Caco-2 (cell line): Measurements from ENCODE around the gene GNS. TPM values are rescaled to one million over a fixed set of nuclear protein-coding genes. Genes with fewer than 3 reads are reported as not detected.

ENCODE experiments used
- BruUV-seq: library from RNA; stranded (reverse); fragments of 400-500 nt; replicated peaks from 2 replicates; lab custom pipeline; 2021; lab: Mats Ljungman, UMichigan
- CTCF ChIA-PET: fragments of 300-600 bp; sonication (Branson Sonifier 250); formaldehyde crosslinking; loops from one replicate; lab custom pipeline; 2022; ENCODE audit warnings: antibody characterized with exemption; lab: Charles Lee
- POLR2A ChIA-PET: fragments of 300-600 bp; sonication (Branson Sonifier 250); formaldehyde crosslinking; loops from one replicate; lab custom pipeline; 2022; ENCODE audit warnings: antibody characterized with exemption; lab: Charles Lee
- DNase-seq, 2 experiments: peaks; one replicate each; pipeline versions ENCODE4 v3.0.0 to v3.0.0-alpha.2; 2020 to 2022
- H3K27me3 ChIP-seq: replicated peaks from 2 replicates; pipeline ENCODE4 v1.6.0; 2011; ENCODE audit warnings: low read length; ENCODE audit not compliant: control insufficient read depth, insufficient read depth
- H3K36me3 ChIP-seq: 2 replicates; pipeline ENCODE4 v1.5.1; 2011; ENCODE audit warnings: low read length; ENCODE audit not compliant: control insufficient read depth, insufficient read depth
- H3K4me1 ChIP-seq: fragments of 250-450 bp; sonication (Bioruptor Pico); 2 replicates; pipeline ENCODE4 v1.5.1; 2020; ENCODE audit warnings: mild to moderate bottlenecking
- H3K4me3 ChIP-seq: 2 replicates; pipeline ENCODE4 v1.5.1; 2011; ENCODE audit warnings: low read depth, mild to moderate bottlenecking, control low read depth, low read length
- H3K9me3 ChIP-seq: fragments of 250-450 bp; sonication (Bioruptor Pico); 2 replicates; pipeline ENCODE4 v1.5.1; 2020; ENCODE audit warnings: mild to moderate bottlenecking, moderate library complexity
- H3K27ac Mint-ChIP-seq: one replicate; pipeline ENCODE4 v1.8.0; 2022; ENCODE audit warnings: mixed read lengths; ENCODE audit not compliant: unreplicated experiment
- H3K27me3 Mint-ChIP-seq: one replicate; pipeline ENCODE4 v1.8.0; 2022; ENCODE audit warnings: mixed read lengths; ENCODE audit not compliant: insufficient read depth, unreplicated experiment
- H3K36me3 Mint-ChIP-seq: one replicate; pipeline ENCODE4 v1.8.0; 2022; ENCODE audit warnings: mild to moderate bottlenecking, mixed read lengths; ENCODE audit not compliant: insufficient read depth, unreplicated experiment
- H3K4me1 Mint-ChIP-seq: one replicate; pipeline ENCODE4 v1.8.0; 2022; ENCODE audit warnings: low read depth, mixed read lengths; ENCODE audit not compliant: unreplicated experiment
- H3K4me3 Mint-ChIP-seq: one replicate; pipeline ENCODE4 v1.8.0; 2022; ENCODE audit warnings: mild to moderate bottlenecking, moderate library complexity, mixed read lengths; ENCODE audit not compliant: unreplicated experiment
- H3K9me3 Mint-ChIP-seq: one replicate; pipeline ENCODE4 v1.8.0; 2022; ENCODE audit warnings: mixed read lengths; ENCODE audit not compliant: unreplicated experiment
- CTCF ChIP-seq, 2 experiments: fragments of 200-600 bp in 1 of 2; IDR thresholded peaks; 1 replicate in 1 of 2; 2 replicates in 1 of 2; pipeline versions ENCODE4 v1.5.1 to v1.8.0; 2011 to 2022; ENCODE audit warnings: antibody characterized with exemption in 1 of 2, control low read depth in 1 of 2, inconsistent platforms in 1 of 2, low read depth in 1 of 2, low read length in 1 of 2, mild to moderate bottlenecking in 1 of 2, moderate library complexity in 1 of 2; ENCODE audit not compliant: insufficient read depth in 1 of 2, severe bottlenecking in 1 of 2, unreplicated experiment in 1 of 2
- intact Hi-C: fragments of 100-400 bp; cut with micrococcal nuclease; formaldehyde crosslinking; loops from one replicate; pipeline ENCODE4 v1.10.0; 2022; ENCODE audit not compliant: unreplicated experiment
- total RNA-seq: library from RNA; stranded (reverse); gene quantifications from 2 replicates; pipeline ENCODE4 v1.2.3, GENCODE V29; 2022

The GNS gene
- total RNA-seq, 1 experiment from 2014 or later: 75.1 TPM

DNA sequence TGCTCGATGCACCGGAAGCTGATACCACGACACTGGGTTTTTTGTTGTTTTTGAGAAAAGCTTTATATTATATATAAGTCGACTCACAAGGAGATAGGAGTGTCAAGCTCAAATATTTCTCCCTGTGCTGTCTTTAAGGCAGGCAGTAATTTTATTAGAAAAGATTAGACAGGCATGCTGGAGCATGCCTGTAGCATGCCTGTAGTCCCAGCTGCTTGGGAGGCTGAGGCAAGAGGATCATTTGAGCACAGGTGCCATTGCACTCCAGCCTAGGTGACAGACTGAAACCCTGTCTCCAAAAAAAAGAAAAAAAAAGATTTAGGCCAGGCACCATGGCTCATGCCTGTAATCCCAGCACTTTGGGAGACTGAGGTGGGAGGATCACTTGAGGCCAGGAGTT, 51.8 kb downstream of the GNS start:
- no peak for TF ChIP-seq CTCF (IDR thresholded peaks at IDR 0.05; ENCODE audit: insufficient read depth in 1 of 2, low read depth in 1 of 2, low read length in 1 of 2, severe bottlenecking in 1 of 2, unreplicated experiment in 1 of 2)
- intact Hi-C loops: no loop called here
- CTCF ChIA-PET: interaction anchor here (0.7 kb wide), 1 partner anchor 52 kb away, joined by 3 read pairs; no protein-coding TSS in a partner anchor
- Mint-ChIP-seq H3K4me1 (peaks cover 6% of the 10 kb centered on the region), H3K4me3 (no peak overlapping the region), H3K36me3 (no peaks in the 10 kb centered on the region), H3K27me3 (no peaks in the 10 kb centered on the region), H3K9me3 (no peaks in the 10 kb centered on the region), H3K27ac (no peak overlapping the region)
- H3K27me3 ChIP-seq: no peaks in the 10 kb centered on the region
- no peaks in the 10 kb centered on the region for H3K36me3 ChIP-seq
- H3K4me1 ChIP-seq: no peaks in the 10 kb centered on the region
- no peaks in the 10 kb centered on the region for H3K9me3 ChIP-seq
- DNase-seq: no peak
- no TSS peak for BruUV-seq
- H3K4me3 ChIP-seq: no peak overlapping the region
- POLR2A ChIA-PET: no interaction called here

- no peak for DNase-seq
- Mint-ChIP-seq H3K9me3 (no peaks in the 10 kb centered on the region), H3K27ac (no peak overlapping the region), H3K27me3 (no peaks in the 10 kb centered on the region), H3K36me3 (no peaks in the 10 kb centered on the region), H3K4me3 (no peak overlapping the region), H3K4me1 (peaks cover 6% of the 10 kb centered on the region)
- no peaks in the 10 kb centered on the region for H3K36me3 ChIP-seq
- no TSS peak for BruUV-seq
- ChIA-PET POLR2A (no interaction called here), CTCF (interaction anchor here (0.7 to 1.0 kb wide), 3 partner anchors 9 to 53 kb away, joined by 3 read pairs; no protein-coding TSS in a partner anchor)
- no peak overlapping the region for H3K4me3 ChIP-seq
- no peak for TF ChIP-seq CTCF (IDR thresholded peaks at IDR 0.05; ENCODE audit: insufficient read depth in 1 of 2, low read depth in 1 of 2, low read length in 1 of 2, severe bottlenecking in 1 of 2, unreplicated experiment in 1 of 2)
- H3K9me3 ChIP-seq: no peaks in the 10 kb centered on the region
- intact Hi-C loops: no loop called here
- H3K4me1 ChIP-seq: no peaks in the 10 kb centered on the region
- no peaks in the 10 kb centered on the region for H3K27me3 ChIP-seq
Observed at GRCh38 chr12:64706857-64707256, 52.3 kb downstream of the GNS start.

GRCh38 chr12:64706306-64706705, 52.9 kb downstream of the GNS start:
- BruUV-seq: no TSS peak
- no peak for DNase-seq
- H3K9me3 ChIP-seq: no peaks in the 10 kb centered on the region
- no peak for TF ChIP-seq CTCF (IDR thresholded peaks at IDR 0.05; ENCODE audit: insufficient read depth in 1 of 2, low read depth in 1 of 2, low read length in 1 of 2, severe bottlenecking in 1 of 2, unreplicated experiment in 1 of 2)
- H3K4me3 Mint-ChIP-seq: no peak overlapping the region
- H3K36me3 Mint-ChIP-seq: no peaks in the 10 kb centered on the region
- ChIA-PET POLR2A (no interaction called here), CTCF (interaction anchor here (0.7 to 1.0 kb wide), 2 partner anchors 8 to 14 kb away, joined by 3 read pairs; no protein-coding TSS in a partner anchor)
- peaks cover 6% of the 10 kb centered on the region for H3K4me1 Mint-ChIP-seq
- H3K9me3 Mint-ChIP-seq: no peaks in the 10 kb centered on the region
- H3K4me1 ChIP-seq: no peaks in the 10 kb centered on the region
- H3K4me3 ChIP-seq: no peak overlapping the region
- intact Hi-C loops: no loop called here
- no peaks in the 10 kb centered on the region for H3K27me3 Mint-ChIP-seq
- H3K27me3 ChIP-seq: no peaks in the 10 kb centered on the region
- no peaks in the 10 kb centered on the region for H3K36me3 ChIP-seq
- no peak overlapping the region for H3K27ac Mint-ChIP-seq
